HCT116 (cell line): ENCODE results near the gene OBSCN. TPM values are rescaled to one million over a fixed set of nuclear protein-coding genes. Genes with fewer than 3 reads are reported as not detected.

Source experiments
- ATAC-seq: fragments of 200-7000 bp; cut with Tn5 transposase; 2 replicates; pipeline ENCODE4 v1.9.1; 2020; ENCODE audit warnings: mild to moderate bottlenecking, moderate library complexity
- BruUV-seq: library from RNA; stranded (reverse); fragments of 400-500 nt; replicated peaks from 2 replicates; lab custom pipeline; 2021; lab: Mats Ljungman, UMichigan
- CTCF ChIA-PET: fragments of 300-600 bp; sonication (Branson Sonifier 250); formaldehyde crosslinking; loops from one replicate; lab custom pipeline; 2021; ENCODE audit warnings: antibody characterized with exemption; lab: Charles Lee
- POLR2A ChIA-PET: fragments of 300-600, 350-600 bp; sonication (Branson Sonifier 250); formaldehyde crosslinking; loops from one replicate; lab custom pipeline; 2021; ENCODE audit warnings: antibody characterized with exemption; lab: Charles Lee
- RAD21 ChIA-PET, 2 experiments: fragments of 300-600 bp; sonication (Branson Sonifier 250); formaldehyde crosslinking; loops; one replicate each; lab custom pipeline; 2023; ENCODE audit warnings: low total read pairs in 2 of 2; ENCODE audit not compliant: uncharacterized antibody in 2 of 2, unreplicated experiment in 2 of 2, low non-redundant PET in 1 of 2; lab: Charles Lee
- DNase-seq: peaks from one replicate; pipeline ENCODE4 v3.0.0-alpha.2; 2010; ENCODE audit warnings: low read depth, low spot score
- H2AFZ ChIP-seq: fragments of 200-600 bp; shearing (Covaris generic), sonication (generic); 2 replicates; pipeline ENCODE4 v1.6.1; 2017; ENCODE audit warnings: low read depth, mixed run types, mixed read lengths, antibody characterized with exemption, low read length; ENCODE audit not compliant: poor library complexity, severe bottlenecking
- H3K27ac ChIP-seq: 2 replicates; pipeline ENCODE4 v1.5.1; 2012; ENCODE audit warnings: low read depth, low read length
- H3K27me3 ChIP-seq: fragments of 200-600 bp; sonication (generic); 2 replicates; pipeline ENCODE4 v1.6.1; 2016; ENCODE audit warnings: mixed run types, low read length, mixed read lengths; ENCODE audit not compliant: insufficient read depth
- H3K36me3 ChIP-seq, 2 experiments: fragments of 200-500 bp in 1 of 2; fragments of 200-600 bp in 1 of 2; sonication (Bioruptor generic) in 1 of 2; sonication (generic) in 1 of 2; 2 replicates each; pipeline versions ENCODE4 v1.5.1 to v1.6.1; 2014 to 2016; ENCODE audit warnings: low read length in 2 of 2, inconsistent platforms in 1 of 2, mixed read lengths in 1 of 2, mixed run types in 1 of 2; ENCODE audit not compliant: insufficient read depth in 2 of 2, control insufficient read depth in 1 of 2
- H3K4me1 ChIP-seq, 2 experiments: fragments of 200-600 bp in 1 of 2; sonication (generic) in 1 of 2; 2 replicates each; pipeline versions ENCODE4 v1.5.1 to v1.6.1; 2012 to 2017; ENCODE audit warnings: low read length in 2 of 2, inconsistent platforms in 1 of 2, mild to moderate bottlenecking in 1 of 2, mixed read lengths in 1 of 2, mixed run types in 1 of 2, moderate library complexity in 1 of 2; ENCODE audit not compliant: insufficient read depth in 2 of 2, control insufficient read depth in 1 of 2
- H3K4me2 ChIP-seq: fragments of 200-600 bp; sonication (generic); 2 replicates; pipeline ENCODE4 v1.6.1; 2017; ENCODE audit warnings: mixed run types, low read length, mixed read lengths
- H3K4me3 ChIP-seq, 2 experiments: fragments of 200-600 bp in 1 of 2; sonication (generic) in 1 of 2; replicated peaks in 1 of 2; 2 replicates each; pipeline ENCODE4 v1.5.1; 2011 to 2016; ENCODE audit warnings: low read length in 2 of 2, control low read depth in 1 of 2, low read depth in 1 of 2, mild to moderate bottlenecking in 1 of 2, mixed read lengths in 1 of 2, mixed run types in 1 of 2
- H3K79me2 ChIP-seq: fragments of 200-600 bp; sonication (generic); 2 replicates; pipeline ENCODE4 v1.6.1; 2017; ENCODE audit warnings: mild to moderate bottlenecking, mixed run types, low read length, moderate library complexity, mixed read lengths; ENCODE audit not compliant: insufficient read depth
- H3K9ac ChIP-seq: fragments of 200-600 bp; sonication (generic); 2 replicates; pipeline ENCODE4 v1.6.1; 2016; ENCODE audit warnings: low read length, mixed read lengths
- H3K9me2 ChIP-seq: fragments of 200-600 bp; sonication (generic), shearing (Covaris generic); 2 replicates; pipeline ENCODE4 v1.6.1; 2017; ENCODE audit warnings: mixed run types, mild to moderate bottlenecking, moderate library complexity; ENCODE audit not compliant: insufficient read depth
- H3K9me3 ChIP-seq, 2 experiments: fragments of 200-500 bp in 1 of 2; fragments of 200-600 bp in 1 of 2; sonication (Bioruptor generic) in 1 of 2; sonication (generic) in 1 of 2; 2 replicates each; pipeline ENCODE4 v1.6.1; 2014 to 2017; ENCODE audit warnings: low read length in 2 of 2, mixed read lengths in 2 of 2, inconsistent platforms in 1 of 2, low read depth in 1 of 2, mild to moderate bottlenecking in 1 of 2, mixed run types in 1 of 2, moderate library complexity in 1 of 2; ENCODE audit not compliant: control insufficient read depth in 1 of 2, insufficient read depth in 1 of 2
- H4K20me1 ChIP-seq: fragments of 200-600 bp; sonication (generic), shearing (Covaris generic); 2 replicates; pipeline ENCODE4 v1.6.1; 2017; ENCODE audit warnings: mixed run types, mild to moderate bottlenecking, moderate library complexity; ENCODE audit not compliant: insufficient read depth
- ATF3 ChIP-seq: IDR thresholded peaks from 2 replicates; pipeline ENCODE4 v1.6.1; 2012
- CBX3 ChIP-seq: IDR thresholded peaks from 2 replicates; pipeline ENCODE4 v1.6.1; 2012; ENCODE audit warnings: low read depth
- CEBPB ChIP-seq: IDR thresholded peaks from 2 replicates; pipeline ENCODE4 v1.6.1; 2012; ENCODE audit warnings: low read depth
- EGR1 ChIP-seq: IDR thresholded peaks from 2 replicates; pipeline ENCODE4 v1.6.1; 2012; ENCODE audit warnings: low read depth
- EZH2 ChIP-seq: fragments of 200-600 bp; sonication (generic); IDR thresholded peaks from 2 replicates; pipeline ENCODE4 v1.6.1; 2017; ENCODE audit warnings: antibody characterized with exemption, mixed run types
- EZH2phosphoT487 ChIP-seq: fragments of 200-600 bp; IDR thresholded peaks from 2 replicates; pipeline ENCODE4 v1.6.1; 2018; ENCODE audit warnings: antibody characterized with exemption, borderline replicate concordance
- JUND ChIP-seq: IDR thresholded peaks from 2 replicates; pipeline ENCODE4 v1.6.1; 2012
- MAX ChIP-seq: IDR thresholded peaks from 2 replicates; pipeline ENCODE4 v1.6.1; 2012
- POLR2AphosphoS5 ChIP-seq: IDR thresholded peaks from 2 replicates; pipeline ENCODE4 v1.6.1; 2011; ENCODE audit warnings: mild to moderate bottlenecking, low read depth, low read length, moderate library complexity
- RAD21 ChIP-seq: IDR thresholded peaks from 2 replicates; pipeline ENCODE4 v1.6.1; 2012; ENCODE audit warnings: low read depth, mild to moderate bottlenecking
- REST ChIP-seq: IDR thresholded peaks from 2 replicates; pipeline ENCODE4 v1.6.1; 2012; ENCODE audit warnings: low read depth
- SIN3A ChIP-seq: IDR thresholded peaks from 2 replicates; pipeline ENCODE4 v1.6.1; 2012; ENCODE audit warnings: low read depth
- SRF ChIP-seq: IDR thresholded peaks from 2 replicates; pipeline ENCODE4 v1.6.1; 2012; ENCODE audit warnings: low read depth
- TCF7L2 ChIP-seq: IDR thresholded peaks from 2 replicates; pipeline ENCODE4 v1.7.0; 2011; ENCODE audit warnings: borderline replicate concordance, inconsistent platforms; ENCODE audit not compliant: insufficient read depth, insufficient read length; ENCODE audit errors: extremely low read depth
- YY1 ChIP-seq: IDR thresholded peaks from 2 replicates; pipeline ENCODE4 v1.6.1; 2011; ENCODE audit warnings: low read length, low read depth, moderate library complexity, mild to moderate bottlenecking; ENCODE audit not compliant: insufficient replicate concordance; ENCODE audit errors: extremely low read depth
- ZBTB33 ChIP-seq: IDR thresholded peaks from 2 replicates; pipeline ENCODE4 v1.6.1; 2011; ENCODE audit warnings: mild to moderate bottlenecking, low read length, moderate library complexity; ENCODE audit not compliant: insufficient replicate concordance; ENCODE audit errors: extremely low read depth
- ZFX ChIP-seq: fragments of 450-650 bp; IDR thresholded peaks from 2 replicates; pipeline ENCODE4 v1.6.1; 2017
- ZNF274 ChIP-seq: fragments of 200-500 bp; sonication (Bioruptor generic); IDR thresholded peaks from 2 replicates; pipeline ENCODE4 v1.6.1; 2014; ENCODE audit warnings: mild to moderate bottlenecking, low read depth, low read length, inconsistent platforms
- intact Hi-C: fragments of 100-400 bp; cut with micrococcal nuclease; formaldehyde crosslinking; loops from 2 replicates; pipeline ENCODE4 v1.10.0; 2022
- total RNA-seq: library from RNA; stranded (reverse); gene quantifications from one replicate; pipeline ENCODE4 v1.2.1, GENCODE V29; 2021; ENCODE audit not compliant: unreplicated experiment

The OBSCN gene
- total RNA-seq, 1 experiment from 2014 or later = 16.6 TPM

GRCh38 chr1:228400237-228400651 is 192.4 kb downstream of the OBSCN start (continued):
- TF ChIP-seq EZH2phosphoT487 = no peak
- no peak for TF ChIP-seq EGR1

- Histone ChIP-seq H3K27ac (no peak overlapping the region), H4K20me1 (no peaks in the 10 kb centered on the region), H3K4me1 (peaks cover 4 to 10% of the 10 kb centered on the region in 2 experiments; a peak in 3 of 4 replicates), H2AFZ (no peak overlapping the region), H3K9ac (no peak overlapping the region), H3K4me3 (no peak overlapping the region), H3K4me2 (no peak overlapping the region), H3K36me3 (peaks cover 28 to 37% of the 10 kb centered on the region in 2 experiments; a peak in 3 of 4 replicates)
- no peak for DNase-seq
- no TSS peak for BruUV-seq
- intact Hi-C loops = no loop called here
- TF ChIP-seq POLR2AphosphoS5 = no peak
- no peak for TF ChIP-seq JUND
- no peak for TF ChIP-seq ZFX
- no peak for TF ChIP-seq REST
- TF ChIP-seq EZH2phosphoT487 = no peak
- no peak for TF ChIP-seq ZNF274
- no peak for TF ChIP-seq CBX3
- TF ChIP-seq MAX = no peak
- no peak for TF ChIP-seq ZBTB33
- no peak for TF ChIP-seq RAD21
- TF ChIP-seq TCF7L2 = no peak
- no peak for TF ChIP-seq EGR1
- no peak for TF ChIP-seq EZH2
- TF ChIP-seq CEBPB = no peak
- no peak for TF ChIP-seq SIN3A
- TF ChIP-seq ATF3 = no peak
- no peak for TF ChIP-seq YY1
- no peak for TF ChIP-seq SRF
- TF ChIP-seq, all 23 proteins: peak for 0
- ChIA-PET POLR2A (no interaction called here), CTCF (no interaction called here), RAD21 (no interaction called here)
- no peaks in the 10 kb centered on the region for H3K9me2 ChIP-seq
- H3K9me3 ChIP-seq = no peaks in the 10 kb centered on the region
- no peak for ATAC-seq
- no peaks in the 10 kb centered on the region for H3K27me3 ChIP-seq
- H3K79me2 ChIP-seq = peaks cover 64% of the 10 kb centered on the region
Measured at GRCh38 chr1:228400692-228401454, 193.0 kb downstream of the OBSCN start.
